PC-3 (cell line): ENCODE results near the gene AFF2. TPM values are rescaled to one million over a fixed set of nuclear protein-coding genes. Genes with fewer than 3 reads are reported as not detected.

Experiments
- ATAC-seq: fragments of 200-7000 bp; cut with Tn5 transposase; 2 replicates; pipeline ENCODE4 v1.9.1; 2020; ENCODE audit warnings: mild to moderate bottlenecking, moderate library complexity
- BruUV-seq: library from RNA; stranded (reverse); fragments of 400-500 nt; replicated peaks from 2 replicates; lab custom pipeline; 2021; lab: Mats Ljungman, UMichigan
- CTCF ChIA-PET: fragments of 300-600 bp; sonication (Branson Sonifier 250); formaldehyde crosslinking; loops from one replicate; lab custom pipeline; 2022; ENCODE audit warnings: antibody characterized with exemption; lab: Charles Lee
- POLR2A ChIA-PET: fragments of 300-600 bp; sonication (Branson Sonifier 250); formaldehyde crosslinking; loops from one replicate; lab custom pipeline; 2022; ENCODE audit warnings: antibody characterized with exemption; ENCODE audit not compliant: unreplicated experiment; lab: Charles Lee
- DNase-seq: peaks from one replicate; pipeline ENCODE4 v3.0.0-alpha.2; 2015
- H2AFZ ChIP-seq: fragments of 300-600 bp; sonication (generic); 2 replicates; pipeline ENCODE4 v1.6.0; 2016; ENCODE audit warnings: antibody characterized with exemption, low read length
- H3F3A ChIP-seq: fragments of 300-600 bp; sonication (generic); one replicate; pipeline ENCODE4 v1.6.0; 2017; ENCODE audit warnings: antibody characterized with exemption, low read length, control low read depth, mild to moderate bottlenecking; ENCODE audit not compliant: unreplicated experiment
- H3K27ac ChIP-seq: fragments of 300-600 bp; sonication (generic); 2 replicates; pipeline ENCODE4 v1.5.1; 2016; ENCODE audit warnings: mild to moderate bottlenecking, low read length
- H3K27me3 ChIP-seq: fragments of 300-600 bp; sonication (generic); 2 replicates; pipeline ENCODE4 v1.6.1; 2016; ENCODE audit warnings: low read length, mixed read lengths
- H3K36me3 ChIP-seq: fragments of 300-600 bp; sonication (generic); 2 replicates; pipeline ENCODE4 v1.6.1; 2016; ENCODE audit warnings: low read depth, mixed run types, low read length, mixed read lengths
- H3K4me1 ChIP-seq: fragments of 300-600 bp; sonication (generic); 2 replicates; pipeline ENCODE4 v1.5.1; 2016; ENCODE audit warnings: low read length; ENCODE audit not compliant: insufficient read depth
- H3K4me2 ChIP-seq: fragments of 300-600 bp; sonication (generic); 2 replicates; pipeline ENCODE4 v1.6.0; 2016; ENCODE audit warnings: low read length
- H3K4me3 ChIP-seq: fragments of 300-600 bp; sonication (generic); 2 replicates; pipeline ENCODE4 v1.5.1; 2016; ENCODE audit warnings: mild to moderate bottlenecking, low read length, mixed read lengths
- H3K79me2 ChIP-seq: fragments of 300-600 bp; sonication (generic); 2 replicates; pipeline ENCODE4 v1.6.1; 2017; ENCODE audit warnings: low read length, mixed read lengths
- H3K9ac ChIP-seq: fragments of 300-600 bp; sonication (generic); 2 replicates; pipeline ENCODE4 v1.6.0; 2016; ENCODE audit warnings: mild to moderate bottlenecking, low read length
- H3K9me2 ChIP-seq: fragments of 300-600 bp; sonication (generic); replicated peaks from 2 replicates; pipeline ENCODE4 v1.6.1; 2016; ENCODE audit warnings: mixed run types, low read length, mixed read lengths
- H3K9me3 ChIP-seq: fragments of 300-600 bp; sonication (generic); 2 replicates; pipeline ENCODE4 v1.6.1; 2016; ENCODE audit warnings: low read length, mixed read lengths
- H4K20me1 ChIP-seq: fragments of 300-600 bp; sonication (generic); 2 replicates; pipeline ENCODE4 v1.6.1; 2016; ENCODE audit warnings: low read length, mixed read lengths
- EZH2 ChIP-seq: fragments of 300-600 bp; sonication (generic); IDR thresholded peaks from one replicate; pipeline ENCODE4 v1.6.1; 2017; ENCODE audit warnings: antibody characterized with exemption, mild to moderate bottlenecking, low read length; ENCODE audit not compliant: unreplicated experiment
- EZH2phosphoT487 ChIP-seq: fragments of 300-600 bp; sonication (generic); IDR thresholded peaks from 2 replicates; pipeline ENCODE4 v1.6.1; 2018; ENCODE audit warnings: mild to moderate bottlenecking, antibody characterized with exemption, low read length, borderline replicate concordance
- intact Hi-C: fragments of 100-400 bp; cut with micrococcal nuclease; formaldehyde crosslinking; loops from 2 replicates; pipeline ENCODE4 v1.9.0; 2023
- total RNA-seq: library from RNA; depleted of rRNA; stranded (reverse); fragments of >200 nt; gene quantifications from 2 replicates; pipeline ENCODE4 v1.2.3, GENCODE V29; 2014
- TF ChIP-seq, protein P1 (sequence below): fragments of 300-600 bp; sonication (generic); conservative IDR thresholded peaks from 2 replicates; pipeline ENCODE4 v1.5.1; 2017; ENCODE audit warnings: antibody characterized with exemption, low read depth, mild to moderate bottlenecking, low read length

The AFF2 gene
- total RNA-seq, 1 experiment from 2014 or later: not detected

GRCh38 chrX:148492057-148492456 lies 8.4 kb upstream of the AFF2 start:
- H3K4me3 ChIP-seq: no peak overlapping the region
- H3K9ac ChIP-seq: no peak overlapping the region
- DNase-seq: no peak
- H3K4me1 ChIP-seq: no peaks in the 10 kb centered on the region
- H3K36me3 ChIP-seq: no peaks in the 10 kb centered on the region
- TF ChIP-seq EZH2phosphoT487: no peak
- no peak for TF ChIP-seq EZH2
- TF ChIP-seq, protein P1, sequence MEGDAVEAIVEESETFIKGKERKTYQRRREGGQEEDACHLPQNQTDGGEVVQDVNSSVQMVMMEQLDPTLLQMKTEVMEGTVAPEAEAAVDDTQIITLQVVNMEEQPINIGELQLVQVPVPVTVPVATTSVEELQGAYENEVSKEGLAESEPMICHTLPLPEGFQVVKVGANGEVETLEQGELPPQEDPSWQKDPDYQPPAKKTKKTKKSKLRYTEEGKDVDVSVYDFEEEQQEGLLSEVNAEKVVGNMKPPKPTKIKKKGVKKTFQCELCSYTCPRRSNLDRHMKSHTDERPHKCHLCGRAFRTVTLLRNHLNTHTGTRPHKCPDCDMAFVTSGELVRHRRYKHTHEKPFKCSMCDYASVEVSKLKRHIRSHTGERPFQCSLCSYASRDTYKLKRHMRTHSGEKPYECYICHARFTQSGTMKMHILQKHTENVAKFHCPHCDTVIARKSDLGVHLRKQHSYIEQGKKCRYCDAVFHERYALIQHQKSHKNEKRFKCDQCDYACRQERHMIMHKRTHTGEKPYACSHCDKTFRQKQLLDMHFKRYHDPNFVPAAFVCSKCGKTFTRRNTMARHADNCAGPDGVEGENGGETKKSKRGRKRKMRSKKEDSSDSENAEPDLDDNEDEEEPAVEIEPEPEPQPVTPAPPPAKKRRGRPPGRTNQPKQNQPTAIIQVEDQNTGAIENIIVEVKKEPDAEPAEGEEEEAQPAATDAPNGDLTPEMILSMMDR: no peak
- CTCF ChIA-PET: no interaction called here
- no peak overlapping the region for H3K4me2 ChIP-seq
- POLR2A ChIA-PET: no interaction called here
- H2AFZ ChIP-seq: no peak overlapping the region
- H3K9me2 ChIP-seq: no peaks in the 10 kb centered on the region
- no peaks in the 10 kb centered on the region for H3F3A ChIP-seq
- H4K20me1 ChIP-seq: no peaks in the 10 kb centered on the region
- no peak overlapping the region for H3K27ac ChIP-seq
- no peak for ATAC-seq
- intact Hi-C loops: no loop called here
- no TSS peak for BruUV-seq
- H3K9me3 ChIP-seq: no peaks in the 10 kb centered on the region
- no peaks in the 10 kb centered on the region for H3K27me3 ChIP-seq
- H3K79me2 ChIP-seq: no peaks in the 10 kb centered on the region

DNA sequence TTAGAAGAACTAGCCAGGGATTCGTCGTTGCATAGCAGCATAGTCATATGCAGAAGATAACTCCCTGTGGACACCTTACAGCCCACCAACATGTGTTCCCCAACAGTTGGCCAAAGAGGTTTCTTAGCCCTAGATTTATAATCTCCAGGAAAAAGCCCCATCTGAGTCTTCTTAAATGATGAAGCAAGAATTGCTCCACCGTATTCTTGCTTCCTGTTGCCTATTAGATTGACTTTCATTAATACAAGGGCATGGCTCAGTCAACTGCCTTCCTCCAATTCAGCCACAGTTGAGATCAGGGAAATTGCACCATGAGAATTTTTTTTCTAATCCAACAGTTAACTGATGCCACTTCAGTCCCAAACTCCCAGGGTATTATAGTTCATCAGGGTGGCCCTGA lies 5.2 kb upstream of the AFF2 start:
- CTCF ChIA-PET: no interaction called here
- BruUV-seq: no TSS peak
- no peak for DNase-seq
- Histone ChIP-seq H3K4me1 (no peaks in the 10 kb centered on the region), H3K4me3 (no peak overlapping the region), H2AFZ (no peak overlapping the region), H3K4me2 (no peak overlapping the region), H4K20me1 (no peaks in the 10 kb centered on the region), H3K79me2 (no peaks in the 10 kb centered on the region), H3K9me2 (no peaks in the 10 kb centered on the region), H3K9ac (no peak overlapping the region), H3K36me3 (no peaks in the 10 kb centered on the region), H3K27me3 (no peaks in the 10 kb centered on the region), H3F3A (no peaks in the 10 kb centered on the region), H3K9me3 (no peaks in the 10 kb centered on the region), H3K27ac (no peak overlapping the region)
- intact Hi-C loops: no loop called here
- POLR2A ChIA-PET: no interaction called here
- no peak for ATAC-seq
- TF ChIP-seq, protein P1: no peak
- no peak for TF ChIP-seq EZH2phosphoT487

- ChIA-PET POLR2A (no interaction called here), CTCF (no interaction called here)
- intact Hi-C loops: no loop called here
Observed at GRCh38 chrX:148498067-148498466, 2.4 kb upstream of the AFF2 start.

More at GRCh38 chrX:148498067-148498466, 2.4 kb upstream of the AFF2 start:
- no peak overlapping the region for H3K27ac ChIP-seq
- H3K9ac ChIP-seq: no peak overlapping the region
- no TSS peak for BruUV-seq
- H3K9me2 ChIP-seq: no peaks in the 10 kb centered on the region
- TF ChIP-seq EZH2phosphoT487 (no peak), EZH2 (no peak)
- TF ChIP-seq, protein P1: no peak
- no peak for DNase-seq
- H3K79me2 ChIP-seq: no peaks in the 10 kb centered on the region
- H2AFZ ChIP-seq: no peak overlapping the region
- H3K27me3 ChIP-seq: peaks cover 12% of the 10 kb centered on the region; the same call in 1 of the 2 replicates
- H3K4me3 ChIP-seq: no peak overlapping the region
- no peaks in the 10 kb centered on the region for H3F3A ChIP-seq
- H3K36me3 ChIP-seq: no peaks in the 10 kb centered on the region
- no peak overlapping the region for H3K4me2 ChIP-seq
- H4K20me1 ChIP-seq: no peaks in the 10 kb centered on the region
- no peak for ATAC-seq
- H3K4me1 ChIP-seq: no peaks in the 10 kb centered on the region
- H3K9me3 ChIP-seq: no peaks in the 10 kb centered on the region
